ENCODE data around the gene CFAP20DC. TPM values are rescaled to one million over a fixed set of nuclear protein-coding genes. Genes with fewer than 3 reads are reported as not detected.

The CFAP20DC gene
- total RNA-seq, 4 donors from 2014 or later = not detected

DNA sequence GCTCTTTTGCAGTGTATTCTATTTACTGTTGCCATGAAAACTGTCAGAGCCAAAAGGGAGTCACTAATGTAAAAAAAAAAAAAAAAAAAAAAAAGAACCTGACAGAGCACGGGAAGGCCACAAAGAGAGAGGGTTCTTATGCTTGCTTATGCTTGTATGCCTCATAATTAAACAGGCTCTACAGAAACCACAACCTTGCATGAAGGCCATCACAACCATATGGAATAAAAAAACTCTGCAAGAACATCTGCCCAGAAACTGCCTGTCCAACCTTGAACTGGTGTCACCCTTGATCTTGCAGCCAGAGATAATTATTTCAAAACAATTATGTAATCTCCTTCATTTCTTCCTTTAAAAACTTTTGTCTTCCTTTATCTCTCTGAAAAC is 50.1 kb downstream of the CFAP20DC start:
- Histone ChIP-seq H3K36me3 (no peaks in the 10 kb centered on the region), H3K27ac (no peak overlapping the region), H3K4me1 (no peaks in the 10 kb centered on the region), H3K27me3 (no peaks in the 10 kb centered on the region), H3K9me3 (no peaks in the 10 kb centered on the region), H3K4me3 (no peak overlapping the region)
- ATAC-seq = no peak
- in situ Hi-C loops (cut with MboI; ENCODE audit: low sequenced_read_pairs in 4 of 4) = no loop called here
- intact Hi-C loops (cut with DNase I; ENCODE audit: low total_unique reads) = no loop called here
- no peak for TF ChIP-seq POLR2A (IDR thresholded peaks at IDR 0.05)
- TF ChIP-seq, protein P1, sequence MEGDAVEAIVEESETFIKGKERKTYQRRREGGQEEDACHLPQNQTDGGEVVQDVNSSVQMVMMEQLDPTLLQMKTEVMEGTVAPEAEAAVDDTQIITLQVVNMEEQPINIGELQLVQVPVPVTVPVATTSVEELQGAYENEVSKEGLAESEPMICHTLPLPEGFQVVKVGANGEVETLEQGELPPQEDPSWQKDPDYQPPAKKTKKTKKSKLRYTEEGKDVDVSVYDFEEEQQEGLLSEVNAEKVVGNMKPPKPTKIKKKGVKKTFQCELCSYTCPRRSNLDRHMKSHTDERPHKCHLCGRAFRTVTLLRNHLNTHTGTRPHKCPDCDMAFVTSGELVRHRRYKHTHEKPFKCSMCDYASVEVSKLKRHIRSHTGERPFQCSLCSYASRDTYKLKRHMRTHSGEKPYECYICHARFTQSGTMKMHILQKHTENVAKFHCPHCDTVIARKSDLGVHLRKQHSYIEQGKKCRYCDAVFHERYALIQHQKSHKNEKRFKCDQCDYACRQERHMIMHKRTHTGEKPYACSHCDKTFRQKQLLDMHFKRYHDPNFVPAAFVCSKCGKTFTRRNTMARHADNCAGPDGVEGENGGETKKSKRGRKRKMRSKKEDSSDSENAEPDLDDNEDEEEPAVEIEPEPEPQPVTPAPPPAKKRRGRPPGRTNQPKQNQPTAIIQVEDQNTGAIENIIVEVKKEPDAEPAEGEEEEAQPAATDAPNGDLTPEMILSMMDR (IDR thresholded peaks at IDR 0.05 in 4 of 5, conservative IDR thresholded peaks at IDR 0.05 in 1 of 5) = no peak
- DNase-seq = no peak

DNA sequence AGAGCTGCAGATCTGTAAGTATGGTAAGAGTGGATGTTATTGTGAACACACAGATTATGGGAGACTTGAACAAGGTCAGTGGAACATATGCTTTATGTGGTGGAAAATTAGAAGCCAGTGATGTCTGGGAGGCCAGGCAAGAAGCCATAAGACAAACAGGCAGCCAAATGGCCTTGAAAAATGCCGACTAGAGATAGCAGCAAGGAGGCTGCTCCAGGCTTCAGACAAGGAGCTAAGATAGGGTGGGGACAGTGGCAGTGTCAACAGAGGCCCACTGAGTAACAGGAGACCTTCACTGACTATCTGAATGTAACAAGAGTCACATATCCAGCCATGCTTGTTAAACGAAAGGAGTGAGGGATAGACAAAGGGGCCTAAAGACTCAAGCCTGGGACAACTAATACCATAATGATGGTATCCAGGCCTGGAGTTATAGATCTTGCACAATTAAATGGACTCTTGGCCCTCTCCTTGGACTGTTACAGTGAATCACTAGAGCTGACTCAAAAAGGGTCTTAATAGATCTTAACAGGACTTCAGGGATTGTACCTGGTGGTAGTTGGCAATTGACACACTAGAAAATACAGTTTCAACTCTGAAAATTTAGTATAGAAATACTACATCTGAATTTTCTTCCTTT is 50.6 kb downstream of the CFAP20DC start:
- Histone ChIP-seq H3K27ac (no peak overlapping the region), H3K9me3 (no peaks in the 10 kb centered on the region), H3K4me3 (no peak overlapping the region), H3K4me1 (no peaks in the 10 kb centered on the region), H3K27me3 (no peaks in the 10 kb centered on the region), H3K36me3 (no peaks in the 10 kb centered on the region)
- DNase-seq (no peak), ATAC-seq (no peak)
- in situ Hi-C loops (cut with MboI; ENCODE audit: low sequenced_read_pairs in 4 of 4) (no loop called here), intact Hi-C loops (cut with DNase I; ENCODE audit: low total_unique reads) (no loop called here)
- TF ChIP-seq, protein P1 (IDR thresholded peaks at IDR 0.05 in 4 of 5, conservative IDR thresholded peaks at IDR 0.05 in 1 of 5) = no peak
- no peak for TF ChIP-seq POLR2A (IDR thresholded peaks at IDR 0.05)

DNA sequence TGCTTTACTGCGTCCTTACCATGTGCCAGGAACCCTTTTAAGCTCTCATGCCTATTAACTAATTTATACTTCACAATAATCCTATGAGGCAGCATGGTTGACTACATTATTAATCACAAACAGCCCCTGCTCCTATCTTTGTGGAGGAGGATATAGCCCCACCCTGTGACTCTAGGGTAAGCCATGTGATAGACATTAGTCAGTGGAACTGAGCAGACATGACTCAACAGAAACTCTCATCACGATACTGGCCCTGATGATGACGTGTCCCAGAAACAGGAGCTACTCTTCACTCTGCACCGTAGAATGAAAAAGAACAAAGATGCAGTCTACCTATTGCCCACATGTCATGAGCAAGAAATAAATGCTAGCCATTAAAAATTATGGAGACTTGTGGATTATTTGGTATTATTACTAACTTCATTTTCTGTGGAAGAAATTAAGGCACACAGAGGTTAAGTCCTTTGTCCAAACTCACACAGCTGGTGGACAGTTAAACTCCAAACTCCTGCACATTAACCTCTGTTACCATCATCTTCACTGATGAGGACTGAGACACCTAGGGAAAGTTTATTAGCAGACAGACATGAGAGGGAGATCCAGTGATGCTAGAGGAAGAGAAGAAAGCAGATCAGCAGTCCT is 51.2 kb downstream of the CFAP20DC start:
- DNase-seq = no peak
- Histone ChIP-seq H3K27ac (no peak overlapping the region), H3K36me3 (no peaks in the 10 kb centered on the region), H3K27me3 (no peaks in the 10 kb centered on the region), H3K4me3 (no peak overlapping the region), H3K4me1 (no peaks in the 10 kb centered on the region), H3K9me3 (no peaks in the 10 kb centered on the region)
- in situ Hi-C loops (cut with MboI; ENCODE audit: low sequenced_read_pairs in 4 of 4) = no loop called here
- intact Hi-C loops (cut with DNase I; ENCODE audit: low total_unique reads) = no loop called here
- TF ChIP-seq, protein P1 (IDR thresholded peaks at IDR 0.05 in 4 of 5, conservative IDR thresholded peaks at IDR 0.05 in 1 of 5) = no peak
- TF ChIP-seq POLR2A (IDR thresholded peaks at IDR 0.05) = no peak
- no peak for ATAC-seq

GRCh38 chr3:58996730-58997129 is 53.1 kb downstream of the CFAP20DC start:
- no peak overlapping the region for H3K4me3 ChIP-seq
- no peaks in the 10 kb centered on the region for H3K9me3 ChIP-seq
- intact Hi-C loops (cut with DNase I; ENCODE audit: low total_unique reads) (no loop called here), in situ Hi-C loops (cut with MboI; ENCODE audit: low sequenced_read_pairs in 4 of 4) (no loop called here)
- no peaks in the 10 kb centered on the region for H3K4me1 ChIP-seq
- no peaks in the 10 kb centered on the region for H3K27me3 ChIP-seq
- DNase-seq (no peak), ATAC-seq (no peak)
- H3K27ac ChIP-seq = no peak overlapping the region
- no peaks in the 10 kb centered on the region for H3K36me3 ChIP-seq
- TF ChIP-seq POLR2A (IDR thresholded peaks at IDR 0.05) = no peak
- TF ChIP-seq, protein P1 (IDR thresholded peaks at IDR 0.05 in 4 of 5, conservative IDR thresholded peaks at IDR 0.05 in 1 of 5) = no peak

Data from gastrocnemius medialis (tissue), 4 donors.